ENCODE results near the gene SUPT3H. TPM values are rescaled to one million over a fixed set of nuclear protein-coding genes. Genes with fewer than 3 reads are reported as not detected.

SUPT3H gene
- total RNA-seq, 1 donor from 2014 or later, result 6.7 TPM

DNA sequence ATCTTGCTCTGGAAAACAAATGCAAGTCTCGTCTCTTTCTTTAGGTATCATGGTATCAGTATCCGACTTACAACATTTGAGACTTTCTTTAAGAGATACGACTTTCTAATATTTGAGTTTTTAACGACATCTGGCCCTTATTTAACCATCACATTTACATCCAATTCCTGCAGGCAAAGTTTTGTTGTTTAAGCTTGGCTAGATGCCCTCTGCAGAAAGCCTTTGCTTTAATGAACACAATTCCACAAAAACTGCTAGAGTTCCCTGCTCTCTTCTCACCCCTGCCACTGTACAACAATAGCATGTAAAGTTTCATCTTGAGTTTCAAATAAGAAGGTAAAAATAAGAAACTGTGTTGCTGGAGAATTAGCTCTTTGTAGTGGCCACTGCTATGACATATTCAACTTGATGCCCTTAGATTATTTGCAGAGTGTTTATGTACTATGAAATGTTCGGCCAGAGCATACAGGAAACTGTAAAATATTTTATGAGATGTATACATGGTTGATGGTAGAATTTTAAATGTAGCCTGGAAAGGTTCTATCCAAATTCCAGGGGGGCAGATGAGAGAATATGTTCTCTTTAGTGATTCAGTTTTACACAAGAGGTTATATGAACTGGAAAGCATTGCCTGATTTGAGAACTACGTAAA lies 551.6 kb downstream of the SUPT3H start:
- no peak overlapping the region for H3K27ac ChIP-seq
- H3K4me3 ChIP-seq, result no peak overlapping the region
- TF ChIP-seq, protein P1, sequence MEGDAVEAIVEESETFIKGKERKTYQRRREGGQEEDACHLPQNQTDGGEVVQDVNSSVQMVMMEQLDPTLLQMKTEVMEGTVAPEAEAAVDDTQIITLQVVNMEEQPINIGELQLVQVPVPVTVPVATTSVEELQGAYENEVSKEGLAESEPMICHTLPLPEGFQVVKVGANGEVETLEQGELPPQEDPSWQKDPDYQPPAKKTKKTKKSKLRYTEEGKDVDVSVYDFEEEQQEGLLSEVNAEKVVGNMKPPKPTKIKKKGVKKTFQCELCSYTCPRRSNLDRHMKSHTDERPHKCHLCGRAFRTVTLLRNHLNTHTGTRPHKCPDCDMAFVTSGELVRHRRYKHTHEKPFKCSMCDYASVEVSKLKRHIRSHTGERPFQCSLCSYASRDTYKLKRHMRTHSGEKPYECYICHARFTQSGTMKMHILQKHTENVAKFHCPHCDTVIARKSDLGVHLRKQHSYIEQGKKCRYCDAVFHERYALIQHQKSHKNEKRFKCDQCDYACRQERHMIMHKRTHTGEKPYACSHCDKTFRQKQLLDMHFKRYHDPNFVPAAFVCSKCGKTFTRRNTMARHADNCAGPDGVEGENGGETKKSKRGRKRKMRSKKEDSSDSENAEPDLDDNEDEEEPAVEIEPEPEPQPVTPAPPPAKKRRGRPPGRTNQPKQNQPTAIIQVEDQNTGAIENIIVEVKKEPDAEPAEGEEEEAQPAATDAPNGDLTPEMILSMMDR (IDR thresholded peaks at IDR 0.05), result no peak
- H3K36me3 ChIP-seq, result no peaks in the 10 kb centered on the region
- intact Hi-C loops (cut with DNase I), result no loop called here
- H3K9me3 ChIP-seq, result no peaks in the 10 kb centered on the region
- H3K4me1 ChIP-seq, result no peaks in the 10 kb centered on the region
- H3K27me3 ChIP-seq (ENCODE audit: low read depth), result no peaks in the 10 kb centered on the region
- ATAC-seq (no peak), DNase-seq (no peak)

DNA sequence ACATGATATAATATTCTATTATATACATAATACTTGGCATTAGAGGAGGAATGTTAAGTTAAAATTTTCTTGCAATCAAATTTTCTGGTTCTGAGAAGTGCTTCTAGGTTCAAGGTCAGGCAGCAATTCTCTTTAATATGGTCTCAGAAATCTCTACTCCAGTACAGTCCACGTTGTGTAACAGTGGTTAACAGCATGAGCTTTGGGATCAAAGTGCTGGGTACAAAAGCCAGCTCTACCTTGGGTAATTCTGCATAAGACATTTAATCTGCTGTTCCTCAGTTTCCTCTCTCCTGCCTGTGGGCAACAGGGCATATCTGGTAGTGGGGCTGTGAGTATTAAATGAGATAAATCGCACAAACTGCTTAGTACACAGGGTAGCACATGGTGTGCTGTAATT lies 552.5 kb downstream of the SUPT3H start:
- TF ChIP-seq, protein P1 (IDR thresholded peaks at IDR 0.05), result no peak

DNA sequence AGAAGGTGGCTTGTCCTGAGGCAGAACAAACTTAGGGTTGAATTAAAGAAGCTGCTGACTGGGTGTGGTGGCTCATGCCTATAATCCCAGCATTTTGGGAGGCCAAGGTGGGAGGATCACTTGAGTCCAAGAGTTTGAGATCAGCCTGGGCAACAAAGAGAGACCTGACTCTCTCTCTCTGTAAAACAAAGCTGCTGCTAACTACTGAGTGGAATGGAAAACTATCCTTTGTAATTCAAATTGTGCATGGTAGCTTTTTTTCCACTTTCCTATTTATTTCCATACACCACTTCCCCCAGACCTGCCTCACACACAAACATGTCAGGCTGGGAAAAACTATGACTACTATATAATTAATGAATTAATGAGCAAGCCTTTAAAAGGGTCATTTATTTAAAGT lies 553.2 kb downstream of the SUPT3H start:
- no peaks in the 10 kb centered on the region for H3K27me3 ChIP-seq (ENCODE audit: low read depth)
- ATAC-seq, result no peak
- no peak overlapping the region for H3K4me3 ChIP-seq
- no peak for DNase-seq
- TF ChIP-seq, protein P1 (IDR thresholded peaks at IDR 0.05), result no peak
- H3K9me3 ChIP-seq, result no peaks in the 10 kb centered on the region
- H3K4me1 ChIP-seq, result no peaks in the 10 kb centered on the region
- H3K27ac ChIP-seq, result no peak overlapping the region
- intact Hi-C loops (cut with DNase I), result no loop called here
- no peaks in the 10 kb centered on the region for H3K36me3 ChIP-seq

More for the DNA sequence above, 552.5 kb downstream of the SUPT3H start:
- no peak for DNase-seq
- no peaks in the 10 kb centered on the region for H3K4me1 ChIP-seq
- H3K9me3 ChIP-seq, result no peaks in the 10 kb centered on the region
- no peaks in the 10 kb centered on the region for H3K27me3 ChIP-seq (ENCODE audit: low read depth)
- H3K36me3 ChIP-seq, result no peaks in the 10 kb centered on the region
- H3K27ac ChIP-seq, result no peak overlapping the region
- no peak overlapping the region for H3K4me3 ChIP-seq
- no peak for ATAC-seq
- intact Hi-C loops (cut with DNase I), result no loop called here

GRCh38 chr6:44820759-44821158 lies 557.0 kb downstream of the SUPT3H start:
- DNase-seq, result no peak
- no peaks in the 10 kb centered on the region for H3K36me3 ChIP-seq
- no peaks in the 10 kb centered on the region for H3K27me3 ChIP-seq (ENCODE audit: low read depth)
- intact Hi-C loops (cut with DNase I), result no loop called here
- H3K4me1 ChIP-seq, result no peaks in the 10 kb centered on the region
- no peak overlapping the region for H3K4me3 ChIP-seq
- TF ChIP-seq, protein P1 (IDR thresholded peaks at IDR 0.05), result no peak
- ATAC-seq, result no peak
- no peak overlapping the region for H3K27ac ChIP-seq
- no peaks in the 10 kb centered on the region for H3K9me3 ChIP-seq

- H3K27ac ChIP-seq, result no peak overlapping the region
- ATAC-seq (peak; percentile 23 to 34), DNase-seq (no peak)
- no peaks in the 10 kb centered on the region for H3K4me1 ChIP-seq
- no peaks in the 10 kb centered on the region for H3K36me3 ChIP-seq
- intact Hi-C loops (cut with DNase I), result no loop called here
- no peaks in the 10 kb centered on the region for H3K9me3 ChIP-seq
- TF ChIP-seq, protein P1 (IDR thresholded peaks at IDR 0.05), result no peak
- no peak overlapping the region for H3K4me3 ChIP-seq
- H3K27me3 ChIP-seq (ENCODE audit: low read depth), result no peaks in the 10 kb centered on the region
Measured at GRCh38 chr6:44820321-44820720, 557.4 kb downstream of the SUPT3H start.
